DOHH2 (cell line): Measurements from ENCODE around the gene RASA3.

Source experiments
- H3F3A ChIP-seq: fragments of 200-600 bp; sonication (generic), shearing (Covaris generic); 2 replicates; pipeline ENCODE4 v1.6.0; 2016; ENCODE audit warnings: antibody characterized with exemption, mild to moderate bottlenecking; ENCODE audit not compliant: control insufficient read depth, insufficient read depth
- H3K27ac ChIP-seq: fragments of 200-600 bp; sonication (generic); 2 replicates; pipeline ENCODE4 v1.5.1; 2014; ENCODE audit warnings: low read depth, mild to moderate bottlenecking, low read length, moderate library complexity
- H3K27me3 ChIP-seq: fragments of 200-600 bp; sonication (generic); 2 replicates; pipeline ENCODE4 v1.6.1; 2014; ENCODE audit warnings: mild to moderate bottlenecking, low read length, mixed read lengths; ENCODE audit not compliant: control insufficient read depth
- H3K36me3 ChIP-seq: fragments of 200-600 bp; sonication (generic); 2 replicates; pipeline ENCODE4 v1.6.1; 2014; ENCODE audit warnings: mild to moderate bottlenecking, low read length, moderate library complexity, mixed read lengths; ENCODE audit not compliant: control insufficient read depth
- H3K4me1 ChIP-seq: fragments of 200-600 bp; sonication (generic); 2 replicates; pipeline ENCODE4 v1.6.1; 2014; ENCODE audit warnings: mild to moderate bottlenecking, low read length, mixed read lengths; ENCODE audit not compliant: control insufficient read depth
- H3K4me2 ChIP-seq: fragments of 200-600 bp; sonication (generic); 2 replicates; pipeline ENCODE4 v1.6.0; 2014; ENCODE audit warnings: mild to moderate bottlenecking, low read length, moderate library complexity
- H3K4me3 ChIP-seq: fragments of 200-600 bp; sonication (generic); 2 replicates; pipeline ENCODE4 v1.5.1; 2014; ENCODE audit warnings: mild to moderate bottlenecking, low read length, mixed read lengths
- H3K79me2 ChIP-seq: fragments of 200-600 bp; sonication (generic); 2 replicates; pipeline ENCODE4 v1.6.1; 2014; ENCODE audit warnings: mild to moderate bottlenecking, low read length, mixed read lengths; ENCODE audit not compliant: control insufficient read depth
- H3K9me2 ChIP-seq: fragments of 200-600 bp; sonication (generic); replicated peaks from 2 replicates; pipeline ENCODE4 v1.6.1; 2014; ENCODE audit warnings: mild to moderate bottlenecking, low read length, mixed read lengths; ENCODE audit not compliant: control insufficient read depth
- H3K9me3 ChIP-seq: fragments of 200-600 bp; sonication (generic); 2 replicates; pipeline ENCODE4 v1.6.1; 2014; ENCODE audit warnings: antibody characterized with exemption, low read length, mixed read lengths; ENCODE audit not compliant: control insufficient read depth, insufficient read depth
- H4K20me1 ChIP-seq: fragments of 200-600 bp; sonication (generic); 2 replicates; pipeline ENCODE4 v1.6.0; 2014; ENCODE audit warnings: low read depth, mild to moderate bottlenecking, antibody characterized with exemption, low read length, moderate library complexity; ENCODE audit not compliant: control insufficient read depth, insufficient read depth
- EZH2phosphoT487 ChIP-seq: fragments of 200-600 bp; sonication (generic); IDR thresholded peaks from 2 replicates; pipeline ENCODE4 v1.6.1; 2017; ENCODE audit warnings: borderline replicate concordance, mild to moderate bottlenecking, antibody characterized with exemption, low read length, moderate library complexity, mixed read lengths
- TF ChIP-seq, protein P1 (sequence below): fragments of 200-600 bp; sonication (generic); IDR thresholded peaks from one replicate; pipeline ENCODE4 v1.5.1; 2014; ENCODE audit warnings: antibody characterized with exemption, mild to moderate bottlenecking, low read depth, low read length; ENCODE audit not compliant: poor library complexity, severe bottlenecking

Gene RASA3

DNA sequence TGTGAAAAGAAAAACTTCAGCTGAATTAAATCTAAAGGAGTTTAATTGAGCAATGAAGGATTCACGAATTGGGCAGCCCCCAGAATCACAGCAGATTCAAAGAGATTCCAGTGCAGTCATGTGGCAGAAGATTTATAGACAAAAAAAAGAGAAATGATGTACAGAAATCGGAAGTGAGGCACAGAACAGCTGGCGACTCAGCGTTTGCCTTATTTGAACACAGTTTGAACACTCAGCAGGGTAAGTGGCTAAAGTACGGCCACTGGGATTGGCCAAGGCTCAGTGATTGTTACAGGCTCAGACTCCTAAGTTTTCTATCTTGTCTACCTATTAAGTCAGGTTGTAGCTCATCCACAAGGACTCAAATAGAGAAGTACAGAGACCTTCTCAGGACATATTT lies 35.0 kb upstream of the RASA3 start:
- Histone ChIP-seq H3K4me3 (no peak overlapping the region), H3K4me2 (no peak overlapping the region), H3K27me3 (peaks cover 10% of the 10 kb centered on the region; the same call in 1 of the 2 replicates), H3K9me3 (no peaks in the 10 kb centered on the region), H3K9me2 (no peaks in the 10 kb centered on the region), H3K27ac (no peak overlapping the region), H3K4me1 (no peaks in the 10 kb centered on the region), H3F3A (no peaks in the 10 kb centered on the region), H4K20me1 (no peaks in the 10 kb centered on the region), H3K36me3 (no peaks in the 10 kb centered on the region), H3K79me2 (no peaks in the 10 kb centered on the region)
- TF ChIP-seq, protein P1, sequence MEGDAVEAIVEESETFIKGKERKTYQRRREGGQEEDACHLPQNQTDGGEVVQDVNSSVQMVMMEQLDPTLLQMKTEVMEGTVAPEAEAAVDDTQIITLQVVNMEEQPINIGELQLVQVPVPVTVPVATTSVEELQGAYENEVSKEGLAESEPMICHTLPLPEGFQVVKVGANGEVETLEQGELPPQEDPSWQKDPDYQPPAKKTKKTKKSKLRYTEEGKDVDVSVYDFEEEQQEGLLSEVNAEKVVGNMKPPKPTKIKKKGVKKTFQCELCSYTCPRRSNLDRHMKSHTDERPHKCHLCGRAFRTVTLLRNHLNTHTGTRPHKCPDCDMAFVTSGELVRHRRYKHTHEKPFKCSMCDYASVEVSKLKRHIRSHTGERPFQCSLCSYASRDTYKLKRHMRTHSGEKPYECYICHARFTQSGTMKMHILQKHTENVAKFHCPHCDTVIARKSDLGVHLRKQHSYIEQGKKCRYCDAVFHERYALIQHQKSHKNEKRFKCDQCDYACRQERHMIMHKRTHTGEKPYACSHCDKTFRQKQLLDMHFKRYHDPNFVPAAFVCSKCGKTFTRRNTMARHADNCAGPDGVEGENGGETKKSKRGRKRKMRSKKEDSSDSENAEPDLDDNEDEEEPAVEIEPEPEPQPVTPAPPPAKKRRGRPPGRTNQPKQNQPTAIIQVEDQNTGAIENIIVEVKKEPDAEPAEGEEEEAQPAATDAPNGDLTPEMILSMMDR, result no peak
- no peak for TF ChIP-seq EZH2phosphoT487

DNA sequence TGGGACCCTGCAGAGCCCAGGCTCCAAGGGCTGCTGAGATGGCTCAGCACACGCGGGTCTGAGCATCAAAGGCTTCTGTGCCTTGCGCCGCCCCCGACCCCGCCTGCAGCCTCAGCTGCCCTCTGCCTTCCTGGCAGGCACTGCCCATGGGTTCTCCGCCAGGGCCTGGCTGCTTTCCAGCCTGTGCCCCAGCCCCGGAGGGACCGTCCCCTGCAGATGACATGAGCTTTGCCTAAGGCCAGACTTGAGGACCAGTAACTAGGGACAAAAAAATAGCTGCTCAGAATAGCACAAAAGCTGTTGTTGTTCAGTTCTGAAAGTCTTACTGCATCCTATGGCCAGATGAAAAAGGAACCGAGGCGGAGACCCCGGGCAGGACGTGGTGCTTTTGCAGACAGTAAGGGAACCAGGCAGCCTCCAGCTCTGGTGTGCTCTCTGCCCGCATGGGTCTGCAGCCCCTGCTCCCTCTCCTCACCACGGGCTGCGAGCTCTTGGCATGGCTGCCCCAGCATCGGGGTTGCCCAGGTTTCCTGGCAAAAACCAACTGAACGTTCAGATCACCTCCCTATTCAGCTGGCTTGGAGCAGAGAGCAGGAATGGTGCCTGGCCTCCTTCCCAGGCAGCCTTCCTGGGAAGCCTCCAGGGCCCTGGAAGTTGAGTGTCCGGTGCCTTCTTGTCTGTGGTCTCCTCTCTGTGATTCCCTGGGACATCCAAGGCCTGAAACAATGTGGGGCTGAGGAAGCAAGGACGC lies 34.1 kb upstream of the RASA3 start:
- Histone ChIP-seq H3K27me3 (peaks cover 15% of the 10 kb centered on the region; the same call in 1 of the 2 replicates), H3K9me3 (no peaks in the 10 kb centered on the region), H3K4me2 (no peak overlapping the region), H3K4me1 (peaks cover 7% of the 10 kb centered on the region), H3F3A (no peaks in the 10 kb centered on the region), H3K9me2 (no peaks in the 10 kb centered on the region), H3K27ac (no peak overlapping the region), H4K20me1 (no peaks in the 10 kb centered on the region), H3K36me3 (no peaks in the 10 kb centered on the region), H3K4me3 (no peak overlapping the region), H3K79me2 (no peaks in the 10 kb centered on the region)
- no peak for TF ChIP-seq EZH2phosphoT487
- TF ChIP-seq, protein P1, result no peak

DNA sequence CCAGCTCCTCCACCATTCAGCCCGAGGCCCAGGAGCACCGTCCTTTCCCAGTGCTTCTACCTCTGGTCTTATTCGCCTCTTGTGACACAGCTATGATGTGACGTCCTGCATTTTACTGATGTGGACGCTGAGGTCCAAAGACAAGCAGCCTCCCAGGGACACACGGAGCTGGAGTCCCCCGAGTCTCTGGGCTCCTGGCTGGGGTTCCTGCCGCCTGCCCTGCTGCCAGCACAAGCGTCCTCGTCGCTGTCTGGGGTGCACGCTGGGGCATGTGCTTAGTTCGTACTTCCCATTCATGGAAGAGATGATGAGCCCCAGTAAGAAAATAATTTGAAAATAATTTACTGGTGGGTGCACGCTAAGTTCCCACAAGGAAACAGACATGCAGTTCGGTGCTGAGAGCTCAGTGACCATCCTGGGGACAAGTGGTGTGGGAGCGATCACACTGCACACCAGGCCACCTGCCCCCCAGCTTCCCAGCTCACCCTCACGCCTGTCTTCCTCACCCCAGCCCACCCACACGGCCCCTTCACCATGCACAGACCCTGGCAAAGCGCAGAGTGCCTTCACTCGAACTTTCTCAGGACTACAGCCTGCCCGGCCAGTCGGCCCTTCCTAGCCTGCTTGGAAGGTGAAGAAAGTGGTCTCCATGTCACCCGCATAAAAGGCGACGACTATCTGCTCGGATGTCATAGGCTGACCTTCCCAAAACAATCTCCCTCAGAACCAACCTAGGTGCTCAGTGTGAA lies 32.4 kb upstream of the RASA3 start:
- H3K4me3 ChIP-seq, result no peak overlapping the region
- no peak for TF ChIP-seq EZH2phosphoT487
- TF ChIP-seq, protein P1, result no peak
- H4K20me1 ChIP-seq, result no peaks in the 10 kb centered on the region
- peaks cover 15% of the 10 kb centered on the region; the same call in 1 of the 2 replicates for H3K27me3 ChIP-seq
- no peaks in the 10 kb centered on the region for H3F3A ChIP-seq
- no peak overlapping the region for H3K27ac ChIP-seq
- H3K79me2 ChIP-seq, result no peaks in the 10 kb centered on the region
- H3K9me2 ChIP-seq, result no peaks in the 10 kb centered on the region
- H3K9me3 ChIP-seq, result no peaks in the 10 kb centered on the region
- H3K4me2 ChIP-seq, result no peak overlapping the region
- peaks cover 16% of the 10 kb centered on the region for H3K4me1 ChIP-seq
- H3K36me3 ChIP-seq, result no peaks in the 10 kb centered on the region
